Retinal pigment epithelial cell (primary cell): Measurements from ENCODE around the gene C1orf174.

Experiments
- DNase-seq: peaks from one replicate; pipeline ENCODE4 v3.0.0-alpha.2; 2010; ENCODE audit warnings: low read depth
- H3K4me3 ChIP-seq: 2 replicates; pipeline ENCODE4 v1.5.1; 2011; ENCODE audit warnings: mild to moderate bottlenecking, low read length, control low read depth, moderate library complexity
- CTCF ChIP-seq: conservative IDR thresholded peaks from 2 replicates; pipeline ENCODE4 v1.5.1; 2011; ENCODE audit warnings: low read depth, low read length, control low read depth, inconsistent platforms

Gene C1orf174

GRCh38 chr1:3886106-3886670 is 13.9 kb downstream of the C1orf174 start:
- no peak overlapping the region for H3K4me3 ChIP-seq
- TF ChIP-seq CTCF: no peak
- DNase-seq: no peak

GRCh38 chr1:3885611-3886010 is 14.5 kb downstream of the C1orf174 start:
- H3K4me3 ChIP-seq: no peak overlapping the region
- no peak for DNase-seq
- TF ChIP-seq CTCF: no peak

GRCh38 chr1:3884966-3885365 is 15.1 kb downstream of the C1orf174 start:
- H3K4me3 ChIP-seq: no peak overlapping the region
- no peak for TF ChIP-seq CTCF
- no peak for DNase-seq

- DNase-seq: no peak
- no peak for TF ChIP-seq CTCF
- H3K4me3 ChIP-seq: no peak overlapping the region
Observed at GRCh38 chr1:3883194-3883925, 16.7 kb downstream of the C1orf174 start.

- no peak for DNase-seq
- H3K4me3 ChIP-seq: no peak overlapping the region
- TF ChIP-seq CTCF: no peak
Observed at GRCh38 chr1:3881193-3881480, 18.9 kb downstream of the C1orf174 start.

GRCh38 chr1:3880429-3881192 is 19.5 kb downstream of the C1orf174 start:
- no peak for TF ChIP-seq CTCF
- H3K4me3 ChIP-seq: no peak overlapping the region
- no peak for DNase-seq

- DNase-seq: no peak
- no peak overlapping the region for H3K4me3 ChIP-seq
- no peak for TF ChIP-seq CTCF
Observed at GRCh38 chr1:3879787-3880428, 20.2 kb downstream of the C1orf174 start.
